ENCODE data around the gene PARP3. TPM values are rescaled to one million over a fixed set of nuclear protein-coding genes. Genes with fewer than 3 reads are reported as not detected.
"Not testable (repeated sequence)": the region's sequence is repeated elsewhere in the genome, so short reads cannot be mapped to it uniquely, and the experiment has no call there.

Gene PARP3
- total RNA-seq, 2 donors from 2014 or later: 10.9 to 21.4 TPM

GRCh38 chr3:51992017-51992682, 50.0 kb downstream of the PARP3 start:
- DNase-seq (ENCODE audit: low spot score) (no peak), ATAC-seq (ENCODE audit: insufficient number of reproducible peaks, low FRiP score, low read depth) (no peak)
- Histone ChIP-seq H3K36me3 (peaks cover 25% of the 10 kb centered on the region), H3K4me1 (ENCODE audit: control insufficient read depth in 1 of 2, low read depth in 2 of 2) (peaks cover 16 to 33% of the 10 kb centered on the region in 2 donors), H3K27me3 (replicated peaks; ENCODE audit: insufficient read depth) (no peaks in the 10 kb centered on the region), H3K27ac (no peak overlapping the region), H3K9me3 (no peaks in the 10 kb centered on the region), H3K4me3 (no peak overlapping the region)
- TF ChIP-seq CTCF (IDR thresholded peaks at IDR 0.05): no peak

- not testable (repeated sequence) for H3K27me3 ChIP-seq (replicated peaks; ENCODE audit: insufficient read depth); H3K4me3 ChIP-seq; ATAC-seq (ENCODE audit: insufficient number of reproducible peaks, low FRiP score, low read depth); H3K27ac ChIP-seq; DNase-seq (ENCODE audit: low spot score); H3K9me3 ChIP-seq
- Histone ChIP-seq H3K36me3 (peaks cover 23% of the 10 kb centered on the region), H3K4me1 (ENCODE audit: control insufficient read depth in 1 of 2, low read depth in 2 of 2) (peaks cover 16 to 33% of the 10 kb centered on the region in 2 donors)
Observed at GRCh38 chr3:51993657-51994056, 51.5 kb downstream of the PARP3 start.

- H3K36me3 ChIP-seq: peaks cover 23% of the 10 kb centered on the region
- TF ChIP-seq CTCF (IDR thresholded peaks at IDR 0.05): no peak
- peaks cover 12 to 27% of the 10 kb centered on the region in 2 donors for H3K4me1 ChIP-seq (ENCODE audit: control insufficient read depth in 1 of 2, low read depth in 2 of 2)
- no peak for DNase-seq (ENCODE audit: low spot score)
- peak overlapping the region; percentile 86 for H3K4me3 ChIP-seq
- ATAC-seq (ENCODE audit: insufficient number of reproducible peaks, low FRiP score, low read depth): no peak
- no peak overlapping the region for H3K27ac ChIP-seq
- H3K27me3 ChIP-seq (replicated peaks; ENCODE audit: insufficient read depth): no peaks in the 10 kb centered on the region
- H3K9me3 ChIP-seq: no peaks in the 10 kb centered on the region
Observed at GRCh38 chr3:51994530-51994929, 52.4 kb downstream of the PARP3 start.

- H3K4me3 ChIP-seq: peak within 1 kb of the TSS; percentile 86
Observed at GRCh38 chr3:51995346-51996163, 53.4 kb downstream of the PARP3 start, which contains the start of gene RPL29. TSS of gene RPL29 (minus strand) at chr3:51995895. CDS start at chr3:51995461, 434 bp downstream.

GRCh38 chr3:51997172-51997571, 55.0 kb downstream of the PARP3 start:
- Histone ChIP-seq H3K36me3 (peaks cover 23% of the 10 kb centered on the region), H3K27me3 (replicated peaks; ENCODE audit: insufficient read depth) (no peaks in the 10 kb centered on the region), H3K4me1 (ENCODE audit: control insufficient read depth in 1 of 2, low read depth in 2 of 2) (peaks cover 12 to 19% of the 10 kb centered on the region in 2 donors), H3K9me3 (no peaks in the 10 kb centered on the region), H3K4me3 (no peak overlapping the region), H3K27ac (no peak overlapping the region)
- no peak for TF ChIP-seq CTCF (IDR thresholded peaks at IDR 0.05)
- ATAC-seq (ENCODE audit: insufficient number of reproducible peaks, low FRiP score, low read depth) (no peak), DNase-seq (ENCODE audit: low spot score) (no peak)

More at GRCh38 chr3:51995346-51996163, 53.4 kb downstream of the PARP3 start, which contains the start of gene RPL29:
- Histone ChIP-seq H3K9me3 (no peaks in the 10 kb centered on the region), H3K27ac (peak within 1 kb of the TSS; percentile 77 to 83), H3K4me1 (ENCODE audit: control insufficient read depth in 1 of 2, low read depth in 2 of 2) (peaks cover 12 to 19% of the 10 kb centered on the region in 2 donors), H3K27me3 (replicated peaks; ENCODE audit: insufficient read depth) (no peaks in the 10 kb centered on the region), H3K36me3 (peaks cover 23% of the 10 kb centered on the region)
- ATAC-seq (ENCODE audit: insufficient number of reproducible peaks, low FRiP score, low read depth) (peak; percentile 92), DNase-seq (ENCODE audit: low spot score) (peak; percentile 64)
- TF ChIP-seq CTCF (IDR thresholded peaks at IDR 0.05): no peak
